ENCODE measurements around the gene FAS.
"Not testable (repeated sequence)": the region's sequence is repeated elsewhere in the genome, so short reads cannot be mapped to it uniquely, and the experiment has no call there.

FAS gene

DNA sequence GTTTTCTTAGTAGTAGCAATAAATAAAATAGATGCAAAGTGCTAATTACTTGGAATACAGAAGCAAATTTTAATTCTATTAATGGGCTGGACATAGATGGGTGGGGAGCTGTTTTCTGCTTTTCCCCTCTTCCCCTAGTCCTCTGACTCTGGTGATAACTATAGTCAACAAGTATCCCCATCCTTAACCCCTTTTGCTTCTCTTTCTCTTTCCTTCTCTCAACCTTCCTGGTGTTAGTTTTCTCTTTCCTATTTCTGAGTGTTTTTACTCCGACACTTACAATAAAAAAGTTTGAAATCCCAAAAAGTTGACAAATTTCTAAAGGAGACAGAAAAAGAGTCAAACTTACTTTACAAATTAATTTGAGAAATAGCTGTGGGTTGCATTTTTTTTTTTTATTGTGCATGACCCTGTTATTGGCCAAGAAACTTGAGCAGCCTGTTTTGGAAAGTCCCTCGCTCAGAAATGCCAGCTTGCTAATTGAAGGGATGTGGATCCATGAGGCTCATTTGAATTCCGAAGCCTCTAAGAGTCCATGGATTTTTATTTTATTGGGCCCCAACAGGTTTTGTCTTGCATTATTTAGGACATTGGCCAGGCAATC lies 2.4 kb downstream of the FAS start:
- no peak for DNase-seq (ENCODE audit: low read depth in 2 of 2)

- no peak for DNase-seq (ENCODE audit: low read depth in 2 of 2)
These were observed 3.4 kb downstream of the FAS start for GRCh38 chr10:88994019-88994418.

- DNase-seq (ENCODE audit: low read depth in 2 of 2), result no peak
These were observed 4.7 kb downstream of the FAS start for GRCh38 chr10:88995156-88995876.

- no peak for DNase-seq (ENCODE audit: low read depth in 2 of 2)
These were observed 6.3 kb downstream of the FAS start for GRCh38 chr10:88996927-88997326.

GRCh38 chr10:88999625-89000024 lies 9.0 kb downstream of the FAS start:
- DNase-seq (ENCODE audit: low read depth in 2 of 2), result no peak

- no peak for DNase-seq (ENCODE audit: low read depth in 2 of 2)
These were observed 10.6 kb downstream of the FAS start for GRCh38 chr10:89001024-89001728.

- no peak for DNase-seq (ENCODE audit: low read depth in 2 of 2)
These were observed 11.1 kb downstream of the FAS start for GRCh38 chr10:89001729-89002072.

GRCh38 chr10:89002226-89002978 lies 11.8 kb downstream of the FAS start:
- no peak for DNase-seq (ENCODE audit: low read depth in 2 of 2)

DNA sequence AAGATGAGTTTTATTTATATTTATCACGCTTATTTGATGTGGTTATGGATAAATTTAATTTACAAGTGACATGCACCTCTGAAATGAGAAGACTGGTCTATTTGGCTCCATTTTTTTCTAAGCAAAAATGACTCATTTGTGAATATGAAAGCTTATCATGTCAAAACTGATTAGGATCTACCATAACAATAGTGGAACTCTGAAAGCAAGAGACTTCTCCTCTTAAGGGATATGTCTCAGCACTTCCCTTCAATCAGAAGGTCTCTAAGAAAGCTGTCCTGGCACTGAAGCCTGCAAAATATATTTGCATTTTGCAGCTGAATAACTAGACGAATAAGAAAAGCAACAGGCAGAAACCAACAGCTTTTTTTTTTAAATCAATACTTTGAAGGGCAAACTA lies 12.7 kb downstream of the FAS start:
- no peak for DNase-seq (ENCODE audit: low read depth in 2 of 2)

GRCh38 chr10:89007129-89007893 lies 16.7 kb downstream of the FAS start:
- DNase-seq (ENCODE audit: low read depth in 2 of 2), result no peak

DNA sequence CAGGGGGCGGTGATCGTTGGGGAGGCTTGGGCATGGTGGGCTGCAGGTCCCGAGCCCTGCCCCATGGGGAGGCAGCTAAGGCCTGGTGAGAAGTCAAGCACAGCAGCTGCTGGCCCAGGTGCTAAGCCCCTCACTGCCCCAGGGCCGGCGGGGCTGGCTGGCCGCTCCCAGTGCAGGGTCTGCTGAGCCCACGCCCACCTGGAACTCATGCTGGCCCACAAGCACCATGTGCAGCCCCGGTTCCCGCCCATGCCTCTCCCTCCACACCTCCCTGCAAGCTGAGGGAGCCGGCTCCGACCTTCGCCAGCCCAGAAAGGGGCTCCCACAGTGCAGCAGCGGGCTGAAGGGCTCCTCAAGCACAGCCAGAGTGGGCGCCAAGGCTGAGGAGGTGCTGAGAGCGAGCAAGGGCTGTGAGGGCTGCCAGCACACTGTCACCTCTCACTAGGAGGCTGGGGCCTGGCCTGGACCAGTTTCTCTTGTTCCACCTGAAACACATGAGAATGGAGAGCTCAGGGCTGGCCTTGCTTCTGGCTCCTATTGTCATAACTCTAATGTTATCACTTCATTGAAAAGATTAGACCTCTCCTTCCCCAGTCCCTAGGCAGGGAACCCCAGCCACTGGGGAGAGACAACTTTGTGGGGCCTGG lies 28.2 kb downstream of the FAS start:
- DNase-seq (ENCODE audit: low read depth in 2 of 2), result not testable (repeated sequence)

- DNase-seq (ENCODE audit: low read depth in 2 of 2), result no peak
These were observed 29.1 kb downstream of the FAS start for GRCh38 chr10:89019569-89020327.

- not testable (repeated sequence) for DNase-seq (ENCODE audit: low read depth in 2 of 2)
These were observed 30.9 kb downstream of the FAS start for GRCh38 chr10:89021526-89021925.

- DNase-seq (ENCODE audit: low read depth in 2 of 2), result no peak
These were observed 32.1 kb downstream of the FAS start for GRCh38 chr10:89022734-89023133.

DNA sequence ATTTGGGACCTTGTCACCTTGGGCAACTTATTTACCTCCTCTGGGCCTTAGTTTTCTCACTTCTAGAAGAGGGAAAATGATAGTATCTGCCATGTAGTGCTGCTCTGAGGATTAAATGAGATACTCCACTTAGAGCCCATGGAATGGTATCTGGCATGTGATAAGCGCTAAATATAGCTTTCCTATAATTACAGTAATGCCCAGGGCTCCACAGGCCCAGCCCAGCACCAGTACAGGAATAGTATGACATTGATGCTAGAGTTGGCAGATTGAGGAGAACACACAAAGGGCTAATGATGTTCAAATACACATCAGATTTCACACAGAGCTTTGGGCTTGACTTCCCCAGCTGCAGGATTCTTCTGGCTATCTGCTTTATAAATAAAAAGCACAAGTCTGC lies 34.9 kb downstream of the FAS start:
- DNase-seq (ENCODE audit: low read depth in 2 of 2), result no peak

- DNase-seq (ENCODE audit: low read depth in 2 of 2), result no peak
These were observed 38.6 kb downstream of the FAS start for GRCh38 chr10:89029181-89029580.

GRCh38 chr10:89029785-89030437 lies 39.3 kb downstream of the FAS start:
- peak; percentile 50 to 65 for DNase-seq (ENCODE audit: low read depth in 2 of 2)

- no peak for DNase-seq (ENCODE audit: low read depth in 2 of 2)
These were observed 40.2 kb downstream of the FAS start for GRCh38 chr10:89030791-89031190.

GRCh38 chr10:89032141-89032891 lies 41.7 kb downstream of the FAS start:
- peak; percentile 28 to 59 for DNase-seq (ENCODE audit: low read depth in 2 of 2)

All from stimulated activated CD4-positive, alpha-beta T cell treated with anti-CD3 and anti-CD28 coated beads, Interleukin-12 subunit alpha, Interleukin-12 subunit beta, amount 100 ng/mL, for 24 hours (primary cell).